NCI-H2081 treated with DMSO at 0.1 percent for 48 hours (cell line): ENCODE measurements around the gene SRCIN1.

Experiments used
- DNase-seq: peaks from one replicate; lab custom pipeline; 2025; lab: John Stamatoyannopoulos, UW

Gene SRCIN1

GRCh38 chr17:38579083-38579480 lies 26.7 kb downstream of the SRCIN1 start:
- no peak for DNase-seq

GRCh38 chr17:38578229-38579082 lies 27.3 kb downstream of the SRCIN1 start:
- no peak for DNase-seq

- no peak for DNase-seq
Measured at GRCh38 chr17:38577645-38578173, 28.0 kb downstream of the SRCIN1 start.

GRCh38 chr17:38577244-38577643 lies 28.5 kb downstream of the SRCIN1 start:
- no peak for DNase-seq

GRCh38 chr17:38575781-38576180 lies 30.0 kb downstream of the SRCIN1 start:
- DNase-seq = no peak

GRCh38 chr17:38574712-38575111 lies 31.0 kb downstream of the SRCIN1 start:
- no peak for DNase-seq

- peak; percentile 20 for DNase-seq
Measured at GRCh38 chr17:38572669-38573365, 32.9 kb downstream of the SRCIN1 start.

DNA sequence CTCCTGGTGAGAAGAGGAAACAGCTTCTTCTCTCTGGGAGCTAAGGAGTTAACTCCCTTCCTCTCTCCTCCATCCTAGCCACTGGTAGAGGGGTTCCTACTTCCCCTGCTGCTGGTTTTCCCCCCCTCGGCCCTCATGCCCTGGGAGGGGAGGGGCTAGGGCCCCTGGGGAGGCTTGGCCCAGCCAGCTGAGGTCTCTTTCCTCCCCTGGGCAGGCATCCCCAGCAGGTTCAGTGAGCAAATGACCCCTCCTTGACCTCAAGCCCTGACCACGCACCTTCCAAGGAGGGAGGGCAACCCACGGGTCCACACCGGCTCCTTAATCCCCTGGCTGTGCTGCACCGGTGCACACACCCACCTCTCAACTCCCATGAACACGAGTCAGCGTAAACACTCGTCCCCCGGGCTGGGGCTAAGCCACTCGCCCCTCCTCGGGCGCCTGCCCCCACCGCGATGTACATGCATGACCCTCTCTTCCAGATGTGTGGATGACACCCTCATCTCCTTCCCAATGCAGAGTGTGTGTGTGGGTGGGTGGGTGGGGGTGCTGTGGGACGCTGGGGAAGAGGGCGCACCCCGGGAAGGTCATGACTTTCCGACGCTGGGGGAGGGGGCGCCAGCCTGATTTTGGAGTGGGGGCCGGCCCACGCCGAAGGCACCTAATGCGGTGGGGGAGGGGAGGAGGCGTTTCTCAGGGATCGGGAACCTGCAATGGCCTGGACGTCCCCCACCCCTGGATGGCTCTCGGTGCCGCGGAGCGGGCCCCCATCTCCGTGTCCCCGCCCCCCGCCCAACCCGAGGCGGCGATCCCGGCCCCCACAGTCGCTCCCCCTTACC lies 33.7 kb downstream of the SRCIN1 start:
- DNase-seq = no peak

DNA sequence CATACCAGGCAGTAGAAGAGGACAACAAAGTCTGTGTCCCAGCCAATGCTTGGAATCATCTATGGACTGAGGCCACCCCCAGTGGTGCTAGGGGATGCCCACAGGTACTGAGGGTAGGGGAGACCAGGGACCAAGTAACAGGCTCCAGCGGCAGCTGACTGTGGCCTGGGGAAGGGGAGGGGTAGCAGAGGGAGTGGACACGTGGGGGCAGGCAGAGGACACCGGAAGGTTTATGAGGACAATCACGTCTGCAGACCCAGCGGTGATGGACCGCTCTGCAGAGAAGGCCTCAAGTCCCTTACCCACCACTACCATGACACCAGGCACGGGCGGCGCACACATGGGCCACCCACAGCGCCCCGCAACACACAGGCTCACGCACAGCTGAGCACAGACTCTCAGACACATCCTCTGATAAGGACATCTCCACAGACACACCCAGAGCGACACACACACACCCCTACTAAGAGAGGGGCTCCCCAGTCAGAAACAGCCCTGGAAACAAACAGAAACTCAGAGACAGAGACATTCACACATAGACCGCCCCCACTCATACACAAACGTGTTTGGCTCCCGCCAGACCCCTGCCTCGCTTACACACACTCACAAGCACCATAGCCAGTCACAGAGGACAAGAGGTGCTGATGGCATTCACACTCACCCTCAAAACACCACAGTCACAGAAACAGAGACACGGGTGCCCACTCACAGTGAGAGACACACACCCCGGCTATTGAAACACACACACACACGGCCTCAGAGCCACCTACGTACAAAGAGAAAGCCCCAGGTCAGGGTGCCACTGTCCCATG lies 35.8 kb downstream of the SRCIN1 start:
- DNase-seq = no peak

DNA sequence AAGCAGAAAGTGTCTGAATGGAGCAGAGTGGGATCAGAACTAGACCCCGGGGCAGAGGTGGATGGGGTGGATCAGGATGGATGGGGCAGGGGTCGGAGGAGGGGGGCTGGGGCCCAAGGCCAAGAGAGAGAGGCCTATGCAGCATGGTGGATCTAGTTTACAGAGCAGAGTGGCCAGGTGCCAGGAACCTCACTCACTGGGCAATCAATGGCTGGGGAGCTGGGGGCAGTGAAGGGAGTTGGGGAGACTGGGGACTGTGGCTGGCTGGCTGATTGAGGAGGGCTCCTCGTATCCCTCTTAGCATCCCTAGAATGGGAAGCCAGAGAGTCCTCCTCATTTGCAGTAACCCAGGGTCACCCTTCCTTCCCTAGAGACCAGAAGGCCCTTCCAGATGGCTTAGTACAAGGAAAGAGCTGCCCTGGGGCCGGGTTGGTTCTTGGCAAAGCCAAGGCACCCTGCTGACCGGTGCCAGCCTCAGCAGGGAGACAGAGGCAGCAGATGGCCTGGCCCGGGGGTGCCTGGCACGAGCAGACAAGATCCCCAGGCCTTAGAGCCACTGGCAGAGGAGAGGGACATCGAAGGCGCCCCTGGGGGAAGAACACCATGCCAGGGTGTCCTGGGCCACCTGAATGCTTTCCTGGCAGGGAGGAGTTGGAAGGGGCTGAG lies 36.8 kb downstream of the SRCIN1 start:
- DNase-seq = peak; percentile 41

GRCh38 chr17:38568274-38568673 lies 37.5 kb downstream of the SRCIN1 start:
- no peak for DNase-seq

DNA sequence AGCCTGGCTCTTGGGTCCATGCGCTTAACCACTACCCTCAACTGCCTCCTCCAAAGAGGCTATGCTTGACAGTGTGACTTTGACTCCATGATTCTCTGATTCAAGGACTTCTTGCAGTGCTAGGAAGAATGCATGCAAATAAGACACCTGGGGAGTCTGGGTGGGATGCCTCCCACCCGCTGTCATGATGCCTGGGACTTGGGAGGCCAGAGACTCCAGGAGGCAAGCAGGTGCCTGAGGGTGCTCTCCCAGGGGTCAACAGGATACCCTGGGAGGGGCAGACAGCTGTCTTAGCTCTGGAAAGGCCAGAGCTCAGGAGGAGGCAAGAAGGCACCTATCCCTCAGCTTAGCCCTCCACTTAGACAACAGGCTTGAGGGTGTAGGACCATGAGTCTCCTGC lies 38.4 kb downstream of the SRCIN1 start:
- no peak for DNase-seq

DNA sequence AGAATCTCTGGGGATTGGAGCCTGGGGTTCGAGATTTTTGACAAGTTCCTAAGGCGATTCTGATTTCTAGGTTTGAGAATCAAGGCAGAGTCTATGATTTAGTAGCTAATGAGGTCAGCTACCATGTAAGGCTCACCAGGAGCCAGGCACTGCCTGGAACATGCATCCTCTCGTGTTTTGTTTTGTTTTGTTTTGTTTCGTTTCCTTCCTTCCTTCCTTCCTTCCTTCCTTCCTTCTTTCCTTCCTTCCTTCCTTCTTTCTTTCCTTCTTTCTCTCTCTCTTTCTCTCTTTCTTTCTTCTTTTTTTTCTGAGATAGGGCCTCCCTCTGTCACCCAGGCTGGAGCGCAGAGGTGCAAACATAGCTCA lies 39.1 kb downstream of the SRCIN1 start:
- DNase-seq = no peak

GRCh38 chr17:38565853-38566665 lies 39.7 kb downstream of the SRCIN1 start:
- DNase-seq = no peak

DNA sequence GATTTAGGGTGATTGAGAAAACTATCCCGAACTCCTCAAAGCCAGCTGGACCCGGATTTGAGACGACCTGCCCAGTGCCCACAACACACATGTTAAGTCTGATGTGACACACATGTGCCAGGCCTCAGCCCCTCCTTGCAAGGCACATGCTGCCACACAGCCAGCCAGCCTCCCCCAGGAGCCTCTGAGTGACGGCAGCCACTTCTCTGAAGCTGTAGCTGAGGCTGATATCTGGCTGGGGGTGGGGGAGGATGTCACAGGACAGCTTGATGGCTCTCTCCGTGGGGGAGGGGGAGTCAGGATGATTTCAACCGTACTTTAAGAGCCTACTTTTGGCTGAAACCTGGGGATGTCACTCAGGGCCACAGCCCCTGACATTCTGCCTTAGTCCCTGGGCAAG lies 40.9 kb downstream of the SRCIN1 start:
- DNase-seq = no peak

DNA sequence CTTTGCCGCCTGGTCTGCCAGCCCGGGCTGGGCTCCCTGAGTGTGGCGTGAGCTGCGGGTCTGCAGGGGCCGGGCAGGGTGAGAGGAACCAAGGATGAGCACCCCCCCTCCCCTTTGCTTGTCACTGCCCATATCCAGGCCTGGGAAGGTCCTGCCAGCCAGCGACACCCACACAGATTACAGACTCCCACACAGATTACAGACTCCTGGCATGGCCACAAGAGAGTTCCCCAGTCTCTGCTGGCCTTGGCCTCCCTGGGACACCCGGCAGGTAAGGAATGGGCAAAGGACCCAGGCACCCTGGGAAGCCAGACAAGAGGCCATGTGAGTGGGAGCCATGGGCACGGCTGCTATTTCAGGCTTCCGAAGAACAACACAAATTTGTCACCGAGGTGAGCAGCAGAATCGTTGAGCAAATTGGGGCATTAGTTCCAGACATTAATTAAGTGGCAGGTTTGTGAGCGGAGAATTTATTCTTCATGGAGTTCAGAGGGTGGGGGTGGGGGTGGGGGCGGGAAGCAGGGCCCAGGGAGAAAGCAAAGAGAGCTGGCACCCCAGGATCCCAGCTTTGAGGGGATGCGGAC lies 41.4 kb downstream of the SRCIN1 start:
- DNase-seq = no peak

DNA sequence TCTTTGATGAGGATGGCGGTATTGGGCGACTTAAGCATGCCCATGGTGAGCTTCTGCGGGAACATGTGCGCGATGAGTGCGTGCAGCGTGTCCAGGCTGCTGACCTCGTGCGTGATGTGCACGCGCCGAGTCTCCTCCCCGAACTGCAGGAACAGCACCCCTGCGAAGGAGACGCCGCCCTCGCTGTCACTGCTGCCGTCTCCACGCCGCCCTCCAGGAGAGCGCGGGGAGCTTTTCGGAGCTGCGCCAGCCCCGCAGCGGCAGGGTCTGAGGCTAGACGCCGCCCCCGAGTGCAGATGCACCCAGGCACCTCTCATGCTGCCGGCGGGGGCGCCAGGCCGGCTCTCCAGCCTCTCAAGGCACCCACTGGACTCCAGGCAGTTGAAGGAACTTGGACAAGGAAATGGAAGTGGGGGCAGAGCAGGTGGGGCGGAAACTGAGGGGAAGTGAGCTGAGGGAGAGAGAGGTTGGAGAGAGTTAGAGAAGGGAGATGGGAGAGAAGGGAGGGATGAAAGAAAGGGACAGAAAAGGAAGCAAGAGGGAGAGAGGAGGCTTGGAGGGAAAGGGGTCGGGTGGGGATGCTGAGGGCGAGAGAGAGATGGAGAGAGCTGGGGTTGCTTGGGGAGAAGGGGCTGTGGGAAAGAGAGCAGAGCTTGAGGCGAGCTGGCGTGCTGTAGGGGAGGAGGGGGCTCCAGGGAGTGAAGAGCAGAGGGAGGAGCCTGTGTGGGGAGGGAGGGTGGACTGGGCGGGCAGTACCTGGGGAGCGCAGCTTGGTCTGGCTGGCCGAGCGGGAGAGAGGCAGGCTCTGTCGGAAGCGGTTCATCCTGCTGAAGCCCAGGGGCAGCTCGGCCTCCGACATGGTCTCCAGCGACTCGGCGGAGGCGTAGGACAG lies 42.1 kb downstream of the SRCIN1 start:
- DNase-seq = no peak

DNA sequence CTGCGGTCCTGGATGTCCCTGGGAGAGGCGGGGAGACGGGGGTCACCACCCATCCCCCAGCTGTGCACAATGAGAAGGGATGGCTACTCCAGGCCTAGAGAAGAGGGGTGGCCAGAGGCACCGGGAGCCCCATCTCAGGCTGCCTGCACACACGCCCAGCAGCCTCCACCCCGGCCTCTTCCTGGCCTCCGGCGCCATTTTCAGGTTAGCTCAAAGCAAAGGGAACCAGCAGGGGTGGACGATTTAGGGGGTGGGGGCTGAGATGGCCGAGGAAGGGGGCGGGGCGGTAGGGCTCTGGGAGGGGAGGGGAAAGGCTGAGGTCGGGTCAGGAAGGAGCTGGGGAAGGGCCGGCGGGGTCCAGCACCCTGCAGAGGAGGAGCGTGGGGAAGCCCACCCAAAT lies 42.8 kb downstream of the SRCIN1 start:
- DNase-seq = no peak

DNA sequence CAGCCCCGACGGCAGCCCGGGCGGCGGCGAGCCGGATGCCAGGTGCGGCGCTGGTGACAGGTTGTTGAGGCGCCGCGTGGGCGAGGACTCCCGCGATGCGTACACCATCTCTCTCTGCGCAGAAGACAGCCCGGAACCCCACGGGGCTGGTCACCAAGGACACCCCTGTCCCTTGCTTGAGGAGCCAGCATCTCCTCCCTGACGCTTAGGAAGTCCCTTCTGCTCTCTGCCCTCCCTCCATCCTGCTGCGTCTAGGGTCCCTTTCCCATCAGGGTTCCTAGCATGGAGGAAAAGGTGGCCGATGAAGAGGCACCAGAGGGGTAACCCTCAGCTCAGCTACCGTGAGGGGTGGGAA lies 43.6 kb downstream of the SRCIN1 start:
- no peak for DNase-seq
